Dendritic cell treated with granulocyte-macrophage colony-stimulating factor and Interleukin-4, amounts not matched to agents 40 ng/mL and 50 ng/mL, for 4 days (primary cell): ENCODE results near the gene ZFP36.

ENCODE experiments used
- H3K27ac Mint-ChIP-seq: one replicate; pipeline ENCODE4 v1.8.0; 2022; ENCODE audit warnings: mild to moderate bottlenecking, mixed read lengths
- H3K27me3 Mint-ChIP-seq: one replicate; pipeline ENCODE4 v1.8.0; 2022; ENCODE audit warnings: mild to moderate bottlenecking, mixed read lengths
- H3K36me3 Mint-ChIP-seq: one replicate; pipeline ENCODE4 v1.8.0; 2022; ENCODE audit warnings: low read depth, mixed read lengths
- H3K4me1 Mint-ChIP-seq: one replicate; pipeline ENCODE4 v1.8.0; 2022; ENCODE audit warnings: low read depth, mixed read lengths
- H3K4me3 Mint-ChIP-seq: one replicate; pipeline ENCODE4 v1.8.0; 2022; ENCODE audit warnings: mild to moderate bottlenecking, moderate library complexity, mixed read lengths
- H3K9me3 Mint-ChIP-seq: one replicate; pipeline ENCODE4 v1.8.0; 2022; ENCODE audit warnings: mixed read lengths
- intact Hi-C: fragments of 100-400 bp; cut with micrococcal nuclease; formaldehyde crosslinking; loops from one replicate; pipeline ENCODE4 v1.15.0; 2022

ZFP36 gene

GRCh38 chr19:39390751-39391437 lies 15.8 kb upstream of the ZFP36 start, which contains the start of the genes MED29 and PAF1:
MED29 (plus strand) TSS chr19:39391378; CDS start chr19:39391423, 45 bp downstream.
PAF1 (minus strand) TSS chr19:39391106; CDS start chr19:39390864, 242 bp downstream.
- intact Hi-C loops = loop anchor here (2.0 kb wide), 1 partner anchor 48 kb away; the partner anchor contains the start of gene SAMD4B
- Mint-ChIP-seq H3K4me1 (peaks cover 57% of the 10 kb centered on the region), H3K4me3 (peak within 1 kb of the TSS; percentile 99), H3K27ac (peak within 1 kb of the TSS; percentile 98), H3K27me3 (no peaks in the 10 kb centered on the region), H3K36me3 (peaks cover 80% of the 10 kb centered on the region), H3K9me3 (no peaks in the 10 kb centered on the region)

- H3K27me3 Mint-ChIP-seq = no peaks in the 10 kb centered on the region
- peaks cover 80% of the 10 kb centered on the region for H3K4me1 Mint-ChIP-seq
- H3K9me3 Mint-ChIP-seq = no peaks in the 10 kb centered on the region
- peaks cover 58% of the 10 kb centered on the region for H3K36me3 Mint-ChIP-seq
- peak overlapping the region; percentile 99 for H3K27ac Mint-ChIP-seq
- intact Hi-C loops = loop anchor here (1.0 to 2.0 kb wide), 3 partner anchors 9 to 33 kb away; partner anchors contain the start of genes PLEKHG2 and ZFP36
- peak overlapping the region; percentile 60 for H3K4me3 Mint-ChIP-seq
Measured at GRCh38 chr19:39397360-39398296, 9.0 kb upstream of the ZFP36 start.

- Mint-ChIP-seq H3K27me3 (no peaks in the 10 kb centered on the region), H3K4me3 (peak overlapping the region; percentile 60), H3K9me3 (no peaks in the 10 kb centered on the region), H3K27ac (peak overlapping the region; percentile 99), H3K4me1 (peaks cover 85% of the 10 kb centered on the region), H3K36me3 (peaks cover 56% of the 10 kb centered on the region)
- intact Hi-C loops = loop anchor here (1.0 to 2.0 kb wide), 3 partner anchors 8 to 32 kb away; partner anchors contain the start of genes PLEKHG2 and ZFP36
Measured at GRCh38 chr19:39398297-39398864, 8.3 kb upstream of the ZFP36 start.

- peaks cover 86% of the 10 kb centered on the region for H3K4me1 Mint-ChIP-seq
- intact Hi-C loops = loop anchor here (2.0 kb wide), 1 partner anchor 31 kb away; no protein-coding TSS in a partner anchor
- no peaks in the 10 kb centered on the region for H3K27me3 Mint-ChIP-seq
Measured at GRCh38 chr19:39399668-39400050, 7.0 kb upstream of the ZFP36 start.

GRCh38 chr19:39400061-39400460 lies 6.6 kb upstream of the ZFP36 start:
- Mint-ChIP-seq H3K9me3 (no peaks in the 10 kb centered on the region), H3K36me3 (peaks cover 41% of the 10 kb centered on the region), H3K4me3 (no peak overlapping the region), H3K27ac (peak overlapping the region; percentile 99), H3K4me1 (peaks cover 87% of the 10 kb centered on the region), H3K27me3 (no peaks in the 10 kb centered on the region)
- intact Hi-C loops = no loop called here

More at GRCh38 chr19:39399668-39400050, 7.0 kb upstream of the ZFP36 start:
- H3K4me3 Mint-ChIP-seq = peak overlapping the region; percentile 35
- H3K9me3 Mint-ChIP-seq = no peaks in the 10 kb centered on the region
- H3K36me3 Mint-ChIP-seq = peaks cover 45% of the 10 kb centered on the region
- H3K27ac Mint-ChIP-seq = peak overlapping the region; percentile 99

GRCh38 chr19:39401070-39401548 lies 5.5 kb upstream of the ZFP36 start:
- peak overlapping the region; percentile 17 for H3K4me3 Mint-ChIP-seq
- H3K27me3 Mint-ChIP-seq = no peaks in the 10 kb centered on the region
- H3K4me1 Mint-ChIP-seq = peaks cover 88% of the 10 kb centered on the region
- peak overlapping the region; percentile 98 for H3K27ac Mint-ChIP-seq
- intact Hi-C loops = no loop called here
- no peaks in the 10 kb centered on the region for H3K9me3 Mint-ChIP-seq
- H3K36me3 Mint-ChIP-seq = peaks cover 32% of the 10 kb centered on the region

GRCh38 chr19:39401549-39402345 lies 4.9 kb upstream of the ZFP36 start:
- H3K27me3 Mint-ChIP-seq = no peaks in the 10 kb centered on the region
- H3K4me1 Mint-ChIP-seq = peaks cover 92% of the 10 kb centered on the region
- peak overlapping the region; percentile 98 for H3K27ac Mint-ChIP-seq
- H3K36me3 Mint-ChIP-seq = peaks cover 32% of the 10 kb centered on the region
- H3K4me3 Mint-ChIP-seq = peak overlapping the region; percentile 86
- intact Hi-C loops = no loop called here
- no peaks in the 10 kb centered on the region for H3K9me3 Mint-ChIP-seq

GRCh38 chr19:39402346-39403300 lies 4.0 kb upstream of the ZFP36 start:
- H3K4me3 Mint-ChIP-seq = peak overlapping the region; percentile 86
- H3K9me3 Mint-ChIP-seq = no peaks in the 10 kb centered on the region
- H3K27me3 Mint-ChIP-seq = no peaks in the 10 kb centered on the region
- peaks cover 35% of the 10 kb centered on the region for H3K36me3 Mint-ChIP-seq
- peaks cover 83% of the 10 kb centered on the region for H3K4me1 Mint-ChIP-seq
- intact Hi-C loops = no loop called here
- peak overlapping the region; percentile 98 for H3K27ac Mint-ChIP-seq

- peaks cover 45% of the 10 kb centered on the region for H3K36me3 Mint-ChIP-seq
- no peaks in the 10 kb centered on the region for H3K9me3 Mint-ChIP-seq
- H3K27me3 Mint-ChIP-seq = no peaks in the 10 kb centered on the region
- peak overlapping the region; percentile 98 for H3K27ac Mint-ChIP-seq
- peak overlapping the region; percentile 86 for H3K4me3 Mint-ChIP-seq
- intact Hi-C loops = no loop called here
- peaks cover 73% of the 10 kb centered on the region for H3K4me1 Mint-ChIP-seq
Measured at GRCh38 chr19:39403331-39404312, 3.0 kb upstream of the ZFP36 start.

GRCh38 chr19:39405261-39405957 lies 1.2 kb upstream of the ZFP36 start:
- H3K36me3 Mint-ChIP-seq = peaks cover 52% of the 10 kb centered on the region
- no peaks in the 10 kb centered on the region for H3K9me3 Mint-ChIP-seq
- intact Hi-C loops = no loop called here
- no peaks in the 10 kb centered on the region for H3K27me3 Mint-ChIP-seq
- H3K27ac Mint-ChIP-seq = peak overlapping the region; percentile 98
- H3K4me3 Mint-ChIP-seq = peak overlapping the region; percentile 99
- H3K4me1 Mint-ChIP-seq = peaks cover 61% of the 10 kb centered on the region
